Tibial nerve (tissue), 4 donors: ENCODE data around the gene TUBGCP6.

Experiments
- EP300 ChIP-seq, 2 donors: sonication (generic); formaldehyde crosslinking; IDR thresholded peaks; one replicate each; pipeline ENCODE4 v1.6.1; 2017; ENCODE audit warnings: antibody characterized with exemption in 2 of 2, mild to moderate bottlenecking in 1 of 2
- POLR2A ChIP-seq, 2 donors: fragments of 450-650 bp; IDR thresholded peaks; one replicate each; pipeline ENCODE4 v1.6.1; 2017; ENCODE audit warnings: antibody characterized with exemption in 2 of 2, mild to moderate bottlenecking in 2 of 2, moderate library complexity in 2 of 2
- TF ChIP-seq, protein P1 (sequence below), 5 experiments: fragments of 200-600 bp in 3 of 5; fragments of 450-650 bp in 2 of 5; sonication (generic) in 3 of 5; IDR thresholded peaks; one replicate each; pipeline ENCODE4 v1.5.1; 2016 to 2019; ENCODE audit warnings: antibody characterized with exemption in 5 of 5, mild to moderate bottlenecking in 3 of 5, moderate library complexity in 2 of 5

DNA sequence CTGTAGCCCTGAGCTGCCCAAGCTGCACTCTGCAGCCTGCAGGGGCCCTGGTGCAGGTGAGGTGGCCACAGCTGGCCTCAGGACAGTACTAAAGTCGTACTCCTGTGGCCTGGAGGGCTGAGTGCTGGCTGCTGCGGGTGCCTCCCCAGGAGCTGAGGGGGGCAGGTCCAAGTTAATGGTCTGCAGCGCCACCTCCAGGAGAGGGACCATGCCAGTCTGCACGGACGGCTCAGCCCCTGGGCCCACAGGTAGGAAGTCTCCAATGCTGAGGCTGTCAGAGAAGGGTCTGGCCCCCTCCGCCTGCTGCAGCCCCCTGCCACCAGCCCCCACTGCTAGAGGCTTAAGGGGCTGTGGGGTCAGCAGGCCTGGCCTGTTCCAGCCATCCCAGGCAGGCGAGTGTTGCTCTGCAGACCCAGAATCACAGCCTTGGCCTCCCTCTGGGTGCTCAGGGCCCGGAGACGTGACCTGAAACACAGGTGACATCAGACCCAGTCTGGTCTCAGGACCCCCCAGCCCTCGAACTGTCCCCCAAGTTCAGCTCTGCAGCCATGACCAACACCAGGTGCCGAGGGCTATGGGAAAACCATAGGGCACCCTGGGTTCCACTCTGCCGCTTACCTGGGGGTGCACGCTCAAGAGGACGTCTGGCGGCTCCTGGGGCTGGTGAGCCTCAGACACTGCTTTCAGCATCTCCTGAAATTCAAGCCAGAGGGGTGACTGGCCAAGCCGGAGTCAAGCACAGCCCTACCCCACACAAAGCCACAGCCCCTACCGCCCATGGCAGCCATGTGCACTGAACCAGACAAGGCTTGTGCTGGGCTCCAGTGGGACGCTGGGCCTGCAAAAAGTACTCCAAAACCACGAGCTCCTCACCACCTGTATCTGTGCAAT, 23.2 kb downstream of the TUBGCP6 start:
- TF ChIP-seq, protein P1, sequence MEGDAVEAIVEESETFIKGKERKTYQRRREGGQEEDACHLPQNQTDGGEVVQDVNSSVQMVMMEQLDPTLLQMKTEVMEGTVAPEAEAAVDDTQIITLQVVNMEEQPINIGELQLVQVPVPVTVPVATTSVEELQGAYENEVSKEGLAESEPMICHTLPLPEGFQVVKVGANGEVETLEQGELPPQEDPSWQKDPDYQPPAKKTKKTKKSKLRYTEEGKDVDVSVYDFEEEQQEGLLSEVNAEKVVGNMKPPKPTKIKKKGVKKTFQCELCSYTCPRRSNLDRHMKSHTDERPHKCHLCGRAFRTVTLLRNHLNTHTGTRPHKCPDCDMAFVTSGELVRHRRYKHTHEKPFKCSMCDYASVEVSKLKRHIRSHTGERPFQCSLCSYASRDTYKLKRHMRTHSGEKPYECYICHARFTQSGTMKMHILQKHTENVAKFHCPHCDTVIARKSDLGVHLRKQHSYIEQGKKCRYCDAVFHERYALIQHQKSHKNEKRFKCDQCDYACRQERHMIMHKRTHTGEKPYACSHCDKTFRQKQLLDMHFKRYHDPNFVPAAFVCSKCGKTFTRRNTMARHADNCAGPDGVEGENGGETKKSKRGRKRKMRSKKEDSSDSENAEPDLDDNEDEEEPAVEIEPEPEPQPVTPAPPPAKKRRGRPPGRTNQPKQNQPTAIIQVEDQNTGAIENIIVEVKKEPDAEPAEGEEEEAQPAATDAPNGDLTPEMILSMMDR (IDR thresholded peaks at IDR 0.05), result no peak
- no peak for TF ChIP-seq EP300 (IDR thresholded peaks at IDR 0.05)
- no peak for TF ChIP-seq POLR2A (IDR thresholded peaks at IDR 0.05)
